HG03159 (cell line): Measurements from ENCODE around the gene RNF225.
"Not testable (repeated sequence)": the region's sequence is repeated elsewhere in the genome, so short reads cannot be mapped to it uniquely, and the experiment has no call there.

ENCODE experiments used
- ATAC-seq: cut with Tn5 transposase; IDR thresholded peaks from one replicate; pipeline ENCODE4 v1.9.1; 2021; ENCODE audit warnings: mild to moderate bottlenecking, moderate library complexity; ENCODE audit not compliant: unreplicated experiment

RNF225 gene

DNA sequence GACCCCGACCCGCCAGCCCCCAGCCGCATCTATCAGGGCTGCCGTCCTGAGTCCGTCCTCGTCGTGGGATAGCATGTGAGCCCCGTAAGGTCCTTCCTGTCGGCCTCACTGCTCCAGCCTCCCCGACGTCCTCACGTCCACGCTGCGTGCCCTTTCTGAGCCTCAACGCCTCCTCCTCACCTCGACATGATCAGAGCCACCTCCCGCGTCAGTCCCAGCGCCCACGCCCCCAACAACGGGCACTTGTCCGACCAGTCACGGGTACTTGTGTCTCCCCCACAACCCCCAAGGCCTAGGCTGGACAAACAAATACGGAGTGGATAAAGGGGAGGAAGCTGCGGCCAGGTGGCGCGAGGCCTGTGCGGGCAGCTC is 33.6 kb upstream of the RNF225 start:
- peak; percentile 9 for ATAC-seq

DNA sequence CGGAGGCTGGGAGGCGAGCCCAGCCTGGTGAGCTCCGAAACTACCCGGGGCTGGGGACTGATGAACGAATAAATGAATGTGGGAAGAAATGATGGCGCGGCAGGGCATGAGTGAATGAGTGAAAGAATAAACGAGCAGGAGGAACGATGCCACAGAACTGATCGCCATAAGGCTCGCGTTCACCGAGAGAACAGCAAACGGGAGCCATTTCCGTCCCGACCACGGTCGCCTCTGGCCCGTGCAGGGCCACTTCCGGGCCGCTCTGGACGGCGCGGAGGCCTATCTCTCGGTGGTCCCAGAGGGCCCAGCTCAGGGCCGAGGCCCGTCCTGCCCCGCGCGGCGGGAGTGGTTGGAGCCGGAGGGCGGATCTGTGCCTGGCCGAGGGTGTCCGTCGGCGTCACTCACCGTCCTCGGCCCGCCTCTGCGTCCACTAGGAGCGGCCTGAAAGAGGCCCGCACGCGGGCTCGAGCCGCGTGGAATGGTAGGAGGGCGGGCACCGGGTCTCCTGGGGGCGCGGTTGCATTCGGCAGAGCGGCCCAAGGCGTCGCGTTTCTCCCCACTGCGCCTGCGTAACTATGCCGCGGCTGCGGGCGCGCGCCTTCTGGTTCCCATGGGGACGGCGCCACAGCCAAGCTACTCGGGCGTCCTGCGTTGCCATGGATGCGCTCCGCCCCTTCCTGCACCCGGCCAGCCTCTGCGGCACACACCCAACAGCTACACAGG is 33.0 kb upstream of the RNF225 start, which contains the start of gene ZNF497:
ZNF497 (minus strand) TSS at position 480 of the 723 bp plus-strand sequence. CDS start 5,116 bp downstream, outside the sequence.
- peak; percentile 86 for ATAC-seq

DNA sequence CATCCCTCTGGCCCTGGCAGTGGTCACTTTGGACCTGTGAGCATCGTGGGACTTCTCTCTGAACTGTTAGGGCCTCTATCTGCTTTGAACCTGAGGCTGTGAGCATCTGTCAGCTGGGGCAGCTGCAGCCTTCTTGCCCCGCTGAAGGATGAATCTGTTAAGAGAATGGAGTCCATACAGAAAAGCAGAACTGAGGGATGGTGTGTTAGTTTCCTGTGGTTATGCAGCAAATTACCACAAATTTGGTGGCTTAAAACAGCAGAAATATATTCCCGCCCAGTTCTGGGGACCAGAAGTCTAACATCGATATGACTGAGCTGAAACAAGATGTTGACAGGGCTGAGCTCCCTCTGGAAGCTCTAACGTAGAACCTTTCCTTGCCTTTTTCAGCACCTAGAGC is 31.3 kb upstream of the RNF225 start:
- no peak for ATAC-seq

DNA sequence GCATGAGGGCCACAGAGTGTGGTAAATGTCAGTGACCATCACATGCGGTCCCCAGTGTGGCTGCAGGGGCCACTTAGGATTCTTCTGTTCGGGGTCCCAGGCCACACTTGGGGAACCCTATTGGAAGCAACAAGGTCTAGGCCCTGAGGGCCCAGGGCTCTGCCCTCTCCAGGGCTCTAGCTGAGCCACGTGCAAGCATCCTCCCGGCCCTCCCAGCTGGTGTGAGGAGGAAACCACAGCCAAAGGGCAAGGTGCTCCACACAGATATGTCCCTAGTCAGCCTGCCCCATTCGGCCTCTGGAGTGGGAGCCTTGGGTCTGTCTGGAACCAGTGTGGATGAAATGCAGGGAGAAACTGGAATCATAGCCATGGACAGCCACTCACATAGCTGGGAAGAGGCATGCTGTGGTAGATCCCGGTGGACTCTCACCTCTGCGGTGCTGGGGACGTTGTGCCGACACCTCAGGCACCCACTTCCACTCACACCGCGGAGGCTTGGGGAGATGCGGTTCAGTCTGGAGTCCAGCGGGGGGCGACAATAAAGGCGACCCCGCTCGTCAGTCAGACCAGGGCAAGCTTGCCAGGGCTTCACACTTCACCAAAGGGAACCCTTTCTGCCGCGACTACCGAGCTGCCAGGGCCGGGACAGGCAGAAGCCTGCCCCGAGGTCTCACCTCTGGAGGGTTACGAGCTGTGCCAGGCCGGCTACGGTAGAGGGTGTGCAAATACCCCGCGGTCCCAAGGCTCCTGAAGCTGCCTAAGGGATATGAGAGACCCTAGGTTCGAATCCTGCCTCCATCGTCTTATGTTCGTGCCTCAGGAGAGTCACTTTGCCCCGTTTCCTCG is 28.6 kb upstream of the RNF225 start:
- ATAC-seq, result no peak

GRCh38 chr19:58367698-58368454 is 27.6 kb upstream of the RNF225 start:
- no peak for ATAC-seq

- no peak for ATAC-seq
Observed at GRCh38 chr19:58368561-58369360, 26.7 kb upstream of the RNF225 start.

- no peak for ATAC-seq
Observed at GRCh38 chr19:58372311-58373133, 22.9 kb upstream of the RNF225 start.

DNA sequence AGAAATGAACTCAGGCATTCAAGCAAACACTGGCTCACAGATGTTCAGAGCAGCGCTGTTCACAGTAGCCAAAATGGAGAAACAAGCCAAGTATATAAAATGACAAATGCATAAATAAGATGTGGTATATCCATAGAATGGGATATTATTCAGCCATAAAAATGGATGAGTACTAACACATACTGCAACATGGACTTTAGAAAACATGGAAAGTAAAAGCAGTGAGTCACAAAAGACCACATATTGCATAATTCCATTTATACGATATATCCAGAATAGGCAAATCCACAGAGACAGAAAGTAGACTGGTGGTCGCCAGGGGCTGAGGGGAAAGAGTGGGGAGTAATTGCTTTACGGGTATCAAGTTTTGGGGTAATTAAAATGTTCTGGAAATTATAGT is 21.3 kb upstream of the RNF225 start:
- no peak for ATAC-seq

DNA sequence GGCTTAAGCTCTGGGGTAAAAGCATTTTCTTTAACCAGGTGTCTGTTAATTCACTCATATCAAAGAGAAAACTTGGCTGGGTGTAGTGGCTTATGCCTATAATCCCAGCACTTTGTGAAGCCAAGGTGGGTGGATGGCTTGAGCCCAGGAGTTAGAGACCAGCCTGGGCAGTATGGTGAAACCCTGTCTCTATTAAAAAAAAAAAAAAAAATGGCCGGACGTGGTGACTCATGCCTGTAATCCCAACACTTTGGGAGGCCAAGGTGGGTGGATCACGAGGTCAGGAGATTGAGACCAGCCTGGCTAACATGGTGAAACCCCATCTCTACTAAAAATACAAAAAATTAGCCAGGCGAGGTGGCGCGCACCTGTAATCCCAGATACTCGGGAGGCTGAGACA is 18.7 kb upstream of the RNF225 start:
- not testable (repeated sequence) for ATAC-seq

- ATAC-seq, result no peak
Observed at GRCh38 chr19:58379246-58379645, 16.2 kb upstream of the RNF225 start.

GRCh38 chr19:58380037-58380661 is 15.3 kb upstream of the RNF225 start:
- ATAC-seq, result no peak

GRCh38 chr19:58380662-58381459 is 14.6 kb upstream of the RNF225 start, which contains the start of gene ZNF837:
Gene ZNF837 (minus strand): TSS chr19:58381030. CDS start chr19:58369332, 11,698 bp downstream.
- ATAC-seq, result peak; percentile 81

GRCh38 chr19:58381460-58382212 is 13.8 kb upstream of the RNF225 start:
- no peak for ATAC-seq

DNA sequence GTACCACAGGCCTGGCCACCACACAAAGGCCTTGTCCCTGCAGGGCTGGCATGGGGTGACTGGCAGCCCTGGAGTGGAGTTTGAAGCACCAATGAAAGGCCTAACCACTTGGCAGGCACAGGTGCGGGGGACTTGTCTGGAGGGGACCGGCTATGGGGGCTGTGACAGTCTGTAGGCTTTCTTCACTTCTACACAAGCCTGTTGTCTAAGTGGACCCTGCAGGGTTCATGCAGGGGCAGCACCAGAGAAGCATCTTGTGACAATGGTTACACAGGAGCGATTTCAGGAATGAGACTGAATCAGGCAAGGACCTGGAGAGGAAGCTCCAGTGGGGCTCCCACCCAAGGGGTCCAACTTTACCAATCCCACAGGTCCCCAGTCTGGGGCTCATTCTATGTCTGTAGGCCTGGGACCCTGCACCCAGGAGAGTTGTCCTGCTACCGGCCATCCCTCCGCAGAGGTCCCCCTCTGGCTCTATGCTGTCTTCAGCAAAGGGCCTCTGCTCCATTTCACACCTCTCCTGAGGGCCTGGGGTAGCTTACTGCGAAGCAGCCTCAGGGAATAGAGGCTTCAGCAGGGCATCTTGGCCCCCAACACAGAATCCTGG is 12.4 kb upstream of the RNF225 start:
- ATAC-seq, result no peak

DNA sequence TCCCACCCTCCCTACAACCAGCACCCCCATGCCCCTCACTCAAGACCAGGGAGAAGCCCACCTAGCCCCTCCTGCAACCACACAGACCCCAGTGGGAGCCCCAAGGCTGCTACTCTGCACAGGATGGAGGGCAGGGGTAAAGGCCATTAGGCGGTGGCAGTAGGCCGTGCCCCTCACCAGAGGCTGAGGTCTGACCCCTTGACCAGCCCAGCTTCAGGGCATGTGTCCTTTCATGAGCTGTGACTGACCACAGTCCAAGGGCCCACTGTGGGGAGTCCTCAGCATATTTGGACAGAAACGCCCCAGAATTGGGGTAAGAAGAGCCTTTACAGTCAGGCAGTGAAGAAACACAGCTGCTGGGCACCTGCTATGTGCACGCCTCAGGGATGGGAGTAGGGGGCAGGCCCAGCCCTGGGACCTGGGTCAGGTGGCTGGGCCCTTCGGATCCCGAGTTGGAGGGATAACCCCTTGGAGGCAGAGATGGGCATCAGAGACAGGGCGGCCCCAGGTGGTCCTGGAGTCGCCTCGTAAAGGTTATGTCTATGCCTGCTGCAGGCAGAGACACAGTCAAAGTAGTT is 10.1 kb upstream of the RNF225 start:
- no peak for ATAC-seq

GRCh38 chr19:58385891-58386575 is 9.4 kb upstream of the RNF225 start:
- ATAC-seq, result peak; percentile 10
